Spleen (tissue), 11 donors: ENCODE data around the gene DGKB. TPM values are rescaled to one million over a fixed set of nuclear protein-coding genes. Genes with fewer than 3 reads are reported as not detected.
"Not testable (repeated sequence)": the region's sequence is repeated elsewhere in the genome, so short reads cannot be mapped to it uniquely, and the experiment has no call there.

Experiments
- DNase-seq: peaks from one replicate; pipeline ENCODE4 v3.0.0-alpha.2; 2020
- H3K27ac ChIP-seq, 8 donors: fragments of 200-600 bp; sonication (generic) in 7 of 8; 1 replicate in 4 of 8; 2 replicates in 4 of 8; pipeline versions ENCODE4 v1.5.0 to v1.8.0; 2016 to 2021; ENCODE audit warnings: inconsistent platforms in 4 of 8, mild to moderate bottlenecking in 4 of 8, moderate library complexity in 1 of 8
- H3K27me3 ChIP-seq, 7 donors: fragments of 200-600 bp; sonication (generic) in 6 of 7; replicated peaks in 1 of 7; 1 replicate in 4 of 7; 2 replicates in 3 of 7; pipeline versions ENCODE4 v1.5.0 to v1.8.0; 2016 to 2021; ENCODE audit warnings: inconsistent platforms in 3 of 7, mild to moderate bottlenecking in 1 of 7
- H3K36me3 ChIP-seq, 6 donors: fragments of 200-600 bp; sonication (generic) in 5 of 6; 1 replicate in 4 of 6; 2 replicates in 2 of 6; pipeline versions ENCODE4 v1.5.0 to v1.8.0; 2016 to 2021; ENCODE audit warnings: inconsistent platforms in 2 of 6
- H3K4me1 ChIP-seq, 6 donors: fragments of 200-600 bp; sonication (generic) in 5 of 6; 1 replicate in 3 of 6; 2 replicates in 3 of 6; pipeline versions ENCODE4 v1.5.0 to v1.8.0; 2016 to 2021; ENCODE audit warnings: inconsistent platforms in 3 of 6
- H3K4me3 ChIP-seq, 8 donors: fragments of 200-600 bp; sonication (generic) in 7 of 8; 1 replicate in 4 of 8; 2 replicates in 4 of 8; pipeline versions ENCODE4 v1.5.0 to v1.8.0; 2016 to 2021; ENCODE audit warnings: inconsistent platforms in 4 of 8, mild to moderate bottlenecking in 4 of 8, moderate library complexity in 2 of 8
- H3K9me3 ChIP-seq, 8 donors: fragments of 200-600 bp; sonication (generic) in 7 of 8; 1 replicate in 4 of 8; 2 replicates in 4 of 8; pipeline versions ENCODE4 v1.5.0 to v1.8.0; 2016 to 2021; ENCODE audit warnings: inconsistent platforms in 4 of 8
- CTCF ChIP-seq, 11 experiments: fragments of 200-600 bp in 7 of 11; fragments of 450-650 bp in 4 of 11; sonication (generic) in 4 of 11; IDR thresholded peaks in 8 of 11; conservative IDR thresholded peaks in 3 of 11; 1 replicate in 7 of 11; 2 replicates in 4 of 11; pipeline versions ENCODE4 v1.4.0 to v1.8.0; 2016 to 2021; ENCODE audit warnings: antibody characterized with exemption in 11 of 11, inconsistent platforms in 4 of 11, mild to moderate bottlenecking in 1 of 11
- POLR2A ChIP-seq, 3 donors: fragments of 450-650 bp; IDR thresholded peaks; one replicate each; pipeline ENCODE4 v1.5.1; 2017; ENCODE audit warnings: antibody characterized with exemption in 3 of 3, mild to moderate bottlenecking in 1 of 3
- POLR2AphosphoS5 ChIP-seq, 3 donors: sonication (generic); formaldehyde crosslinking; IDR thresholded peaks; one replicate each; pipeline ENCODE4 v1.5.1; 2017; ENCODE audit warnings: antibody characterized with exemption in 3 of 3
- WGBS, 5 donors: extraction: QIAGEN DNeasy Blood & Tissue Kit in 3 of 5; methylation state at CpG; one replicate each; pipeline versions ENCODE4 v1.1.5 to v1.1.7; 2013 to 2018; 5-methylcytosine and 5-hydroxymethylcytosine counted together
- intact Hi-C: fragments of 100-400 bp; cut with DNase I; formaldehyde crosslinking; loops from one replicate; pipeline ENCODE4 v1.15.0; 2023; ENCODE audit warnings: low total_unique reads
- polyA plus RNA-seq, 3 donors: library from polyadenylated mRNA; stranded (reverse); fragments of 200-250 nt; gene quantifications; one replicate each; pipeline ENCODE4 v1.2.1, GENCODE V29; 2013
- total RNA-seq, 7 donors: library from RNA; depleted of rRNA in 3 of 7; stranded (reverse); fragments of >200 nt in 3 of 7; fragmentation: NEBNext Ultra II Directional in 4 of 7; extraction: Animal tissue kit (Norgen Biotek cat#: 25700) in 4 of 7; gene quantifications; one replicate each; pipeline versions ENCODE4 v1.1.0 to v1.2.1, GENCODE V29; 2016 to 2021
- donor health status: healthy with polysubstance abuse.
- donor health status: DM: no; HTN: no; CAD: no; lungs with moderate emphysema.
- donor health status: DM: no; HTN: no; CAD: no.
- donor health status: Bipolar disorder and iron deficiency.
- donor health status: healthy.
- donor health status: DM: no; HTN: no; CAD: no.
- donor health status: DM: yes; HTN: yes; CAD: no.

Gene DGKB
- total and polyA plus RNA-seq, 10 donors = 0.02 to 0.26 (median 0.03) TPM; not detected in 6

GRCh38 chr7:14288701-14289100 lies 613.9 kb downstream of the DGKB start:
- H3K9me3 ChIP-seq = no peaks in the 10 kb centered on the region
- 54 to 68% (median 66%) methylated on average over 3 of the region's 3 CpGs for WGBS, 5 donors
- no peak for DNase-seq
- no peak overlapping the region for H3K27ac ChIP-seq
- H3K4me1 ChIP-seq = no peaks in the 10 kb centered on the region
- no peaks in the 10 kb centered on the region for H3K27me3 ChIP-seq
- no peak overlapping the region for H3K4me3 ChIP-seq
- TF ChIP-seq POLR2AphosphoS5 (IDR thresholded peaks at IDR 0.05) (no peak), CTCF (IDR thresholded peaks at IDR 0.05 in 8 of 11, conservative IDR thresholded peaks at IDR 0.05 in 3 of 11) (no peak), POLR2A (IDR thresholded peaks at IDR 0.05) (no peak)
- intact Hi-C loops = no loop called here
- H3K36me3 ChIP-seq = no peaks in the 10 kb centered on the region

- intact Hi-C loops = no loop called here
- Histone ChIP-seq H3K4me1 (no peaks in the 10 kb centered on the region), H3K27me3 (no peaks in the 10 kb centered on the region), H3K9me3 (no peaks in the 10 kb centered on the region), H3K4me3 (no peak overlapping the region), H3K27ac (no peak overlapping the region), H3K36me3 (no peaks in the 10 kb centered on the region)
- DNase-seq = no peak
- TF ChIP-seq CTCF (IDR thresholded peaks at IDR 0.05 in 8 of 11, conservative IDR thresholded peaks at IDR 0.05 in 3 of 11) = no peak
- no peak for TF ChIP-seq POLR2AphosphoS5 (IDR thresholded peaks at IDR 0.05)
- TF ChIP-seq POLR2A (IDR thresholded peaks at IDR 0.05) = no peak
- WGBS, 5 donors = 82 to 93% (median 85%) methylated on average over 2 of the region's 2 CpGs
Measured at GRCh38 chr7:14287398-14287797, 615.2 kb downstream of the DGKB start.

DNA sequence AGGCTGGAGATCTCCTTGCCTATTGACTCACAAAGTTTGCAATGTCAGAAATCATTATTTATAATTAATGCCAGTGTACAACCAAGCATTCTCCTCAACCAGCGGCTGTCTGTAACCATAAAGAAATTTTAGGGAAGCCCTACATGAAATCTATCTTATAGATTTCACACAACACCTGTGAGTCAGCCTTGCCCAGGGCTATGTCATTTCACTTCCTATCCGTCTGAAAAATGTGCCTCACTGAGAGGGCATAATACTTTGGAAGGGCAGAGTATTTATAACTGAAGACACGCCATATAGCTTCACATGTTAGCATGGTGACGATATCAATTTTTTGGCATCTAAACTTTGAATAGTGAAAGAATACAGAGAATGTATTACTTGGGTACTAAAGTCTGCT lies 616.5 kb downstream of the DGKB start:
- intact Hi-C loops = no loop called here
- H3K36me3 ChIP-seq = no peaks in the 10 kb centered on the region
- H3K4me3 ChIP-seq = no peak overlapping the region
- TF ChIP-seq CTCF (IDR thresholded peaks at IDR 0.05 in 8 of 11, conservative IDR thresholded peaks at IDR 0.05 in 3 of 11) (no peak), POLR2AphosphoS5 (IDR thresholded peaks at IDR 0.05) (no peak), POLR2A (IDR thresholded peaks at IDR 0.05) (no peak)
- H3K27me3 ChIP-seq = no peaks in the 10 kb centered on the region
- no peak for DNase-seq
- no peaks in the 10 kb centered on the region for H3K9me3 ChIP-seq
- WGBS, 5 donors = 62 to 73% (median 65%) methylated on average over 4 of the region's 4 CpGs
- no peak overlapping the region for H3K27ac ChIP-seq
- H3K4me1 ChIP-seq = no peaks in the 10 kb centered on the region

- H3K4me3 ChIP-seq, intact Hi-C loops, H3K9me3 ChIP-seq, H3K27ac ChIP-seq, DNase-seq, H3K27me3 ChIP-seq, H3K36me3 ChIP-seq, H3K4me1 ChIP-seq: not testable (repeated sequence)
- 48 to 57% (median 56%) methylated on average over 6 to 21 of the region's 21 CpGs for WGBS, 5 donors
Measured at GRCh38 chr7:14279065-14279871, 623.3 kb downstream of the DGKB start.
